ENCODE data around the gene DMRTB1. TPM values are rescaled to one million over a fixed set of nuclear protein-coding genes. Genes with fewer than 3 reads are reported as not detected.

The DMRTB1 gene
- total RNA-seq, 1 experiment from 2014 or later, result not detected

DNA sequence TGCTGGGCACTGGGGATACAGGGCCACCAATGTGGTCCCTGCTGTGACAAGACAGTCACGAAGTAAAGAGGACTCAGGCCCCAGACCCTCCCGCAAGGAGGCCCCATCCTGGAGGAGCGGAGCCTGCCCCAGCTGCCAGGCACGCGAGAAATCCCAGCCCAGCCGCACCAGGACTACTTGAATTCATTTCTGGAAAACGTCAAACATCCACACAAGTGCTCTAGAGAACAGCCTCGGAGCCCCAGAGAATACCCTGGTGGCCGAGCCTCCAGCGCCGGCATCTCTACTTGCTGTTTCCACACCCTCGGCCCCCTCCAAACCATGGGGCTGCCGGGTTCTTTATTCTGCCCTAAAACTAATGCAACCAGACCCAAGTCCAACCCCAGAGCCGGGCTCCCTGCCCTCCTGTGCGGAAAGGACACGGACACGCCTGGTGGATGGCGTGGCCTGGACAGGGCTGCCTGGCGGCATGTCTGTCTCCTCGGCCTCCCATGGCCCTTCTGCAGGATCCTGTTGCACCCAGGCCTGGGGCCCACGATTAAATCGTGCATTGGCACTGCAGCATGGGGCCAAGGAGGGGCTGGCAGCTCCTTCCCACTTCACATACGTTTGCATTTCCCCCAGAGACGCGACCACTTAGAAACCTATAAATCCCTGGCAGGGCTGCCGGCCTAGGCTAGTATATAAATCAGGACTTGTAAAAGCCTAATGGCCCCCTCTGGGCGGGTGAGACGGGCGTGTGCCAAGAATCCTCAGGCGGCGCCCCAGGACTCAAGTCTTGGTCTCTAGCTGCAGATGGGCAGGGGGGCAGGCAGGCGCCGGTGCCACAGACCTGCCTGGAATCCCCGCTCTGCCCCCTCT, 41.2 kb downstream of the DMRTB1 start:
- ATAC-seq (no peak), DNase-seq (ENCODE audit: low read depth, low spot score) (no peak)
- H4K20me1 ChIP-seq (ENCODE audit: insufficient read depth), result no peaks in the 10 kb centered on the region
- peaks cover 0 to 6% of the 10 kb centered on the region in 2 experiments; a peak in 1 of 4 replicates for H3K4me1 ChIP-seq (ENCODE audit: control insufficient read depth in 1 of 2, insufficient read depth in 2 of 2, low read length in 2 of 2)
- no peak overlapping the region for H3K27ac ChIP-seq (ENCODE audit: low read depth, low read length)
- H3K9ac ChIP-seq (ENCODE audit: low read length), result no peak overlapping the region
- H3K36me3 ChIP-seq (ENCODE audit: control insufficient read depth in 1 of 2, insufficient read depth in 2 of 2, low read length in 2 of 2), result no peaks in the 10 kb centered on the region
- BruUV-seq (replicated peaks), result no TSS peak
- H3K9me3 ChIP-seq (ENCODE audit: control insufficient read depth in 1 of 2, insufficient read depth in 1 of 2, low read depth in 1 of 2, low read length in 2 of 2), result no peaks in the 10 kb centered on the region
- H3K4me3 ChIP-seq (replicated peaks in 1 of 2; ENCODE audit: low read depth in 1 of 2, low read length in 2 of 2), result no peak overlapping the region
- intact Hi-C loops (cut with micrococcal nuclease), result no loop called here
- TF ChIP-seq ZNF274 (IDR thresholded peaks at IDR 0.05; ENCODE audit: low read depth, low read length), result no peak
- TF ChIP-seq EZH2 (IDR thresholded peaks at IDR 0.05), result no peak
- TF ChIP-seq CEBPB (IDR thresholded peaks at IDR 0.05; ENCODE audit: low read depth), result no peak
- TF ChIP-seq FOSL1 (IDR thresholded peaks at IDR 0.05; ENCODE audit: low read depth), result no peak
- TF ChIP-seq YY1 (IDR thresholded peaks at IDR 0.05; ENCODE audit: extremely low read depth, insufficient replicate concordance, low read depth, low read length), result no peak
- no peak for TF ChIP-seq POLR2AphosphoS5 (IDR thresholded peaks at IDR 0.05; ENCODE audit: low read depth, low read length)
- no peak for TF ChIP-seq ATF3 (IDR thresholded peaks at IDR 0.05)
- TF ChIP-seq POLR2A (IDR thresholded peaks at IDR 0.05; ENCODE audit: borderline replicate concordance, extremely low read depth, insufficient read depth, insufficient read length), result no peak
- TF ChIP-seq, protein P1, sequence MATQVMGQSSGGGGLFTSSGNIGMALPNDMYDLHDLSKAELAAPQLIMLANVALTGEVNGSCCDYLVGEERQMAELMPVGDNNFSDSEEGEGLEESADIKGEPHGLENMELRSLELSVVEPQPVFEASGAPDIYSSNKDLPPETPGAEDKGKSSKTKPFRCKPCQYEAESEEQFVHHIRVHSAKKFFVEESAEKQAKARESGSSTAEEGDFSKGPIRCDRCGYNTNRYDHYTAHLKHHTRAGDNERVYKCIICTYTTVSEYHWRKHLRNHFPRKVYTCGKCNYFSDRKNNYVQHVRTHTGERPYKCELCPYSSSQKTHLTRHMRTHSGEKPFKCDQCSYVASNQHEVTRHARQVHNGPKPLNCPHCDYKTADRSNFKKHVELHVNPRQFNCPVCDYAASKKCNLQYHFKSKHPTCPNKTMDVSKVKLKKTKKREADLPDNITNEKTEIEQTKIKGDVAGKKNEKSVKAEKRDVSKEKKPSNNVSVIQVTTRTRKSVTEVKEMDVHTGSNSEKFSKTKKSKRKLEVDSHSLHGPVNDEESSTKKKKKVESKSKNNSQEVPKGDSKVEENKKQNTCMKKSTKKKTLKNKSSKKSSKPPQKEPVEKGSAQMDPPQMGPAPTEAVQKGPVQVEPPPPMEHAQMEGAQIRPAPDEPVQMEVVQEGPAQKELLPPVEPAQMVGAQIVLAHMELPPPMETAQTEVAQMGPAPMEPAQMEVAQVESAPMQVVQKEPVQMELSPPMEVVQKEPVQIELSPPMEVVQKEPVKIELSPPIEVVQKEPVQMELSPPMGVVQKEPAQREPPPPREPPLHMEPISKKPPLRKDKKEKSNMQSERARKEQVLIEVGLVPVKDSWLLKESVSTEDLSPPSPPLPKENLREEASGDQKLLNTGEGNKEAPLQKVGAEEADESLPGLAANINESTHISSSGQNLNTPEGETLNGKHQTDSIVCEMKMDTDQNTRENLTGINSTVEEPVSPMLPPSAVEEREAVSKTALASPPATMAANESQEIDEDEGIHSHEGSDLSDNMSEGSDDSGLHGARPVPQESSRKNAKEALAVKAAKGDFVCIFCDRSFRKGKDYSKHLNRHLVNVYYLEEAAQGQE (IDR thresholded peaks at IDR 0.05; ENCODE audit: low read depth), result no peak
- TF ChIP-seq, protein P2, sequence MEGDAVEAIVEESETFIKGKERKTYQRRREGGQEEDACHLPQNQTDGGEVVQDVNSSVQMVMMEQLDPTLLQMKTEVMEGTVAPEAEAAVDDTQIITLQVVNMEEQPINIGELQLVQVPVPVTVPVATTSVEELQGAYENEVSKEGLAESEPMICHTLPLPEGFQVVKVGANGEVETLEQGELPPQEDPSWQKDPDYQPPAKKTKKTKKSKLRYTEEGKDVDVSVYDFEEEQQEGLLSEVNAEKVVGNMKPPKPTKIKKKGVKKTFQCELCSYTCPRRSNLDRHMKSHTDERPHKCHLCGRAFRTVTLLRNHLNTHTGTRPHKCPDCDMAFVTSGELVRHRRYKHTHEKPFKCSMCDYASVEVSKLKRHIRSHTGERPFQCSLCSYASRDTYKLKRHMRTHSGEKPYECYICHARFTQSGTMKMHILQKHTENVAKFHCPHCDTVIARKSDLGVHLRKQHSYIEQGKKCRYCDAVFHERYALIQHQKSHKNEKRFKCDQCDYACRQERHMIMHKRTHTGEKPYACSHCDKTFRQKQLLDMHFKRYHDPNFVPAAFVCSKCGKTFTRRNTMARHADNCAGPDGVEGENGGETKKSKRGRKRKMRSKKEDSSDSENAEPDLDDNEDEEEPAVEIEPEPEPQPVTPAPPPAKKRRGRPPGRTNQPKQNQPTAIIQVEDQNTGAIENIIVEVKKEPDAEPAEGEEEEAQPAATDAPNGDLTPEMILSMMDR (IDR thresholded peaks at IDR 0.05 in 2 of 3, conservative IDR thresholded peaks at IDR 0.05 in 1 of 3; ENCODE audit: borderline replicate concordance in 1 of 3, insufficient read depth in 1 of 3, low read depth in 2 of 3, low read length in 2 of 3), result no peak
- no peak for TF ChIP-seq RAD21 (IDR thresholded peaks at IDR 0.05; ENCODE audit: low read depth)
- TF ChIP-seq ELF1 (IDR thresholded peaks at IDR 0.05; ENCODE audit: borderline replicate concordance, low read depth), result no peak
- TF ChIP-seq, protein P3, sequence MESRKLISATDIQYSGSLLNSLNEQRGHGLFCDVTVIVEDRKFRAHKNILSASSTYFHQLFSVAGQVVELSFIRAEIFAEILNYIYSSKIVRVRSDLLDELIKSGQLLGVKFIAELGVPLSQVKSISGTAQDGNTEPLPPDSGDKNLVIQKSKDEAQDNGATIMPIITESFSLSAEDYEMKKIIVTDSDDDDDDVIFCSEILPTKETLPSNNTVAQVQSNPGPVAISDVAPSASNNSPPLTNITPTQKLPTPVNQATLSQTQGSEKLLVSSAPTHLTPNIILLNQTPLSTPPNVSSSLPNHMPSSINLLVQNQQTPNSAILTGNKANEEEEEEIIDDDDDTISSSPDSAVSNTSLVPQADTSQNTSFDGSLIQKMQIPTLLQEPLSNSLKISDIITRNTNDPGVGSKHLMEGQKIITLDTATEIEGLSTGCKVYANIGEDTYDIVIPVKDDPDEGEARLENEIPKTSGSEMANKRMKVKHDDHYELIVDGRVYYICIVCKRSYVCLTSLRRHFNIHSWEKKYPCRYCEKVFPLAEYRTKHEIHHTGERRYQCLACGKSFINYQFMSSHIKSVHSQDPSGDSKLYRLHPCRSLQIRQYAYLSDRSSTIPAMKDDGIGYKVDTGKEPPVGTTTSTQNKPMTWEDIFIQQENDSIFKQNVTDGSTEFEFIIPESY (IDR thresholded peaks at IDR 0.05; ENCODE audit: extremely low read depth, insufficient replicate concordance, low read length), result no peak
- no peak for TF ChIP-seq SIN3A (IDR thresholded peaks at IDR 0.05; ENCODE audit: low read depth)
- CTCF ChIA-PET, result no interaction called here
- no peaks in the 10 kb centered on the region for H3K27me3 ChIP-seq (ENCODE audit: insufficient read depth, low read length)
- no peak overlapping the region for H2AFZ ChIP-seq (ENCODE audit: low read depth, low read length, poor library complexity, severe bottlenecking)
- POLR2A ChIA-PET, result no interaction called here
- H3K79me2 ChIP-seq (ENCODE audit: insufficient read depth, low read length), result no peaks in the 10 kb centered on the region
- RAD21 ChIA-PET (ENCODE audit: low non-redundant PET in 1 of 2, low total read pairs in 2 of 2, uncharacterized antibody in 2 of 2, unreplicated experiment in 2 of 2), result no interaction called here
- H3K4me2 ChIP-seq (ENCODE audit: low read length), result no peak overlapping the region
- no peaks in the 10 kb centered on the region for H3K9me2 ChIP-seq (ENCODE audit: insufficient read depth)
